NOMO-1 treated with dmso at 0.1 percent for 144 hours (cell line): ENCODE measurements around the gene SAMD4A.

ENCODE experiments used
- DNase-seq: peaks from one replicate; lab custom pipeline; 2025; ENCODE audit not compliant: unreplicated experiment; lab: John Stamatoyannopoulos, UW

Gene SAMD4A

GRCh38 chr14:54653712-54654469 lies 87.0 kb downstream of the SAMD4A start:
- no peak for DNase-seq

- no peak for DNase-seq
These were observed 87.7 kb downstream of the SAMD4A start for GRCh38 chr14:54654605-54655004.

GRCh38 chr14:54658836-54659235 lies 91.9 kb downstream of the SAMD4A start:
- no peak for DNase-seq

DNA sequence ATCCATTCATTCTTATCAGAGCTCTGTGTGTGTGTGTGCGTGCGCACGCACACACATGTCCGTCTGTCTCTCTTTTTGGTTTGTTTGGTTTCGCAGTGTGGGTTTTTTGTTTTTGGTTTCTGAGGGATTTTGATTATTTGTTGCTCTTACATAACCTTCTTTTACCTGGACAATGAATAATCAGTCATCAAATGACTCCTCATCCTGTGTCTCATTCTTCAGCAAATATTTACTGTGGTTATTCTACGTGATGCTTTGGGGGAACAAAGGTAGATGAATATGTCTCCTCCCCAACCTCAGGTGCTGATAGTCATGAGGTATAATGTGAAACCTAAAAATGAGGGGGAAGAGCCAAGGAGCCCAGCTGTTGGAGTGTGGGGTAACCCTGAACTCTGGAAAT lies 92.4 kb downstream of the SAMD4A start:
- DNase-seq: no peak

- no peak for DNase-seq
These were observed 93.7 kb downstream of the SAMD4A start for GRCh38 chr14:54660604-54661111.

- DNase-seq: no peak
These were observed 95.7 kb downstream of the SAMD4A start for GRCh38 chr14:54662491-54663133.

DNA sequence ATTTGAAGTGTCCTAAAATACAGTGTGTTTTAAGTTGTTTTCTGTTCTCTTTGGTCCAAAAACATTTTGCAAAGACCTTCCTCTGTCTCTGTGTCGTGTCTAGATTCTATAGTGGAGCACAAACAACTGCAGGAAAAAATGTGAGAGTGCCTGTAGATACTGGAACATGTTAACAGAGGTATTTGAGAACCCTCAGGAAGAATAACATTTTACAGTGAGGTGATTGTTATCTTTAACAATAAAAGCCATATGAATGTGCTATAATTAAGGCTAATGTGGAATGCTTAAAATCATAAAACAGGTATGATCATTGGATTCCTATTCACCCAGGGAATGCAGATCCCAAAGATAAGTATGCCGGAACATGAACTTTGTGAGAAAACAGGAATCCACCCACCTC lies 98.0 kb downstream of the SAMD4A start:
- no peak for DNase-seq

DNA sequence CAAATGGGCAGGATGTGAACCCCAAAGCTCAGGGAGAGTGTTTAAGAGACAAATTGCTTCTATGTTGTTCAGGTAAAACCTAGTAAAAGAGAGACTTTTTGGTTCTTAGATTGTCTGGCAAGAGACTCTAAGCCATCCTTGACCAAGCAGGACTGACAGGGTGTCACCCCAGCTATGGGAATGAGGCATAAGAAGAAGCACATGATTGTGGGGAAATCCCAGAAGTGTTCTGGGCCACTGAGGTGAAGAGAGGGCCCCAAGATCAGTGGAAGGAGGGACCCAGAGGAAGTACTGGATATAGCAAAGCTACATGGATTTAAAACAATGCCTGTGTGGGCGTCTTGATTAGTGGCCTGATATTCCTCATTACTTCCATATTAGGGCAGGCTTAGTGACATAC lies 99.0 kb downstream of the SAMD4A start:
- DNase-seq: no peak

GRCh38 chr14:54667026-54667744 lies 100.3 kb downstream of the SAMD4A start:
- no peak for DNase-seq

GRCh38 chr14:54667764-54668163 lies 100.8 kb downstream of the SAMD4A start:
- DNase-seq: no peak

GRCh38 chr14:54669721-54670561 lies 103.0 kb downstream of the SAMD4A start:
- no peak for DNase-seq

DNA sequence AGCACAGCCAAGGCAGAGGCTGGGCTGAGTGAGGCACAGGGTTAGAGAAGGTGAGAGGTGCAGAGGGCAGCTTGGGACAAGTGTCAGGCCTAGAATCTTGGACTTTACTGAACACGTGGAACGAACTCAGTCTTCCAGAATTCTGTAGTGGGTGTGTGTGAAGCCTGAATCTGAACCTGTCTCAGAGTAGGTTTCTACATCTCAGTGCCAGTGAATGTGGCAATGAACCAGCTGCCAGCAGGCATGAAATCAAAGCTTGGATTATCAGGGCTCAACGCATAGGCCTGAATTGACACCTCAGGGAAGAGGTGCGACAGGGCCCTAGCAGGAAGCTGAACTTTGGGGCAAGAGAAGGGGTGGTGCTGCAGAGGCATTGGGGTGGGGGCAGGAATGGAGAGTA lies 104.6 kb downstream of the SAMD4A start:
- no peak for DNase-seq

DNA sequence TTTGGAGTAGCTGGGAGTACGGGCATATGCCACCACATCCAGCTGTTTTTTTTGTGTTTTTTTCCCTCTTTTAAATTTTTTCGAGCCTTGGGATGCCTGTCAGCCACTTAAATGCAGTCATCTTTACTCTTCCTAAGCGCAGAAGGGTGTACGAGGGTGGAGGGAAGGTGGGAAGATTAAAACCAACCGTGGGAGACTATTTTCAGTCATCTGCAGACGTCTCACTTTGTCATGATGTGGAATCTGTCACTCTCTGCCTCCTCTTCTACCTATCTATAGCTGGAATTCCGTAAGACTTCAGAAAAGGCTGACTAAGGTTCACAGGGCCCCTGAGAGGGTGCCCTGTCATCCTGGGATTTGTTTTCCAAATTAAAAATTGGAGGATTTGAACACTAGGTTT lies 105.3 kb downstream of the SAMD4A start:
- no peak for DNase-seq

DNA sequence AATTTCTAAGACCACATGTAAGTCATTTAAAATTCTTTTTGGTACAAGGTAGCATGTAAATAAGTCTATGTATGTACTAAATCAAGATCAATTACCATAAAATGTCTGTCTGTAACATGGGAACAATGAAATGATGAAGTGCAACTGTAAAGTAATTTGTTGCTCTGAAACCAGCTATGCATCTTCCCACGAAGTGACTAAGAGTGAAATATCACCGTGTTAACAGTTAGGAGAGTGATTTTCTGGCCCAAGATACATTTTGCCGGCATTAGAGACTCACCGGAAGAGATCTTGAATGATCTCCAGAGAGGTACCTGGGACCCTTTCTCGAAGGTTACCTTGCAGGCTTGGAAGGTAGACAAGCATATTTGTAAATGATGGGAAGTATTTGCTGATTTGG lies 105.8 kb downstream of the SAMD4A start:
- no peak for DNase-seq

- DNase-seq: no peak
These were observed 106.5 kb downstream of the SAMD4A start for GRCh38 chr14:54673193-54674045.

DNA sequence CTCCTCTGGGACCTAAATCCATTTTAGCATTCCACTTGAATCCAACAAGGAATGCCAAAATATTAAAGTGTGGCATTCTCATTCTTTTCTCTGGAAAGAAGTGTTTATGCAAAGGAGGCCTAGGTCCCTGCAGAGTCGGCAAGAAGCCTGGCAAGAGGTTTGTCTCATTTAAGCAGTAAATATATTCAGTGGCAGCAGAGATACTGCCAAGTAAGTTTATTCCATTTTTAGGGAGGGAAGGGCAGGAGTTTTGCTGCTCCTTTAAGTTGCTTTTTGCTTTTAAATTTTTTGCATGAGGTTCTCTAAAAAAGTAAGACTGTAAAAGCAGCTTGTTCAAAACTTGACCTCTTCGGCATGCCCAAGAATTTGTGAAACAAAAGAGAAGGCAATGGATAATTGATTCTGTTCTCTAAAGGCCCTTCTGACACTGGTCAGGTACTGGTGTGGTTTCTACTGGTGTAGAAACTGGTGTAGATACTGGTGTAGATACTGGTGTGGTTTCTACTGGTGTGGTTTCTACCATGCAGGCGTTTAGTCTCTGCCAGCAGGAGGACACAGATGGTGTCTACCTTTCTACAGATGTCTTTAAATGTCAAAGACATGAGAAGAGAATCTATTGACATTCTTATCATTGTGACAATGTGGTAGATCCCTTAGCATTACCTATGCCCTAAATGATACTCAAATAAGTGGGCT lies 107.3 kb downstream of the SAMD4A start:
- DNase-seq: no peak

- DNase-seq: no peak
These were observed 108.6 kb downstream of the SAMD4A start for GRCh38 chr14:54675236-54676128.
